Measurements from ENCODE around the gene ARID5B. TPM values are rescaled to one million over a fixed set of nuclear protein-coding genes. Genes with fewer than 3 reads are reported as not detected.

Gene ARID5B
- total and polyA plus RNA-seq, 2 of the 4 experiments (the other 2 are of a cell fraction) = 41.0 to 125 TPM

DNA sequence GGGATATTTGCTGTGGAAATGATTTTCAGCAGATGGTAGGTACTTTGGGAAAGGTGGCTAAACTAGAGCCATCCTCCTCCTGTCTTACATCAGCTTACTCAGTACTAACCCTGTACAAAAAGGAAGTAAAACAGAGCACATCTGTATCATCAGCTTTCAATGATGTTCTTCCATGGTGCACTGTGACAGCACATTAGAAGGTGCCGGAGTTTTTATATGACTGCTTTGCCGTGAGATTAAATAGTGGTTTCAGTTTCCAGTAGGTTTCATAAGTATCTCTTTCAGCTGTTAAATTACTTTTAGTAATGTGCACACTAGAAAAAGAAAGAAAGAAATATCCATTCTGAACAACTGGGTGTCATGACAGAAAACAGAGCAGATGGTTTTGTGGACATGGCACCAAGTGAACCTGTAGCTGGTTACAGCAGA lies 86.5 kb downstream of the ARID5B start:
- H3K9me3 ChIP-seq (ENCODE audit: control insufficient read depth, insufficient read depth, low read length) = no peaks in the 10 kb centered on the region
- 0 out of 2 replicates have a peak overlapping the region, but pooled peaks have one; percentile 39 for H3K18ac ChIP-seq (ENCODE audit: low read depth, low read length)
- peaks cover 29% of the 10 kb centered on the region for H3K9me1 ChIP-seq (ENCODE audit: insufficient read depth, low read length)
- H3K4ac ChIP-seq (ENCODE audit: low read depth, low read length) = 0 out of 2 replicates have a peak overlapping the region, but pooled peaks have one; percentile 24
- H3K56ac ChIP-seq (ENCODE audit: extremely low read depth, insufficient read depth, low read length) = no peak overlapping the region
- H3K79me1 ChIP-seq (ENCODE audit: low read depth in 1 of 2, low read length in 2 of 2) = peaks cover 53 to 84% of the 10 kb centered on the region in 2 experiments
- H3K4me2 ChIP-seq (ENCODE audit: low read depth, low read length) = peak overlapping the region; percentile 74
- H3K4me1 ChIP-seq (ENCODE audit: control insufficient read depth, insufficient read depth, low read length) = peaks cover 10% of the 10 kb centered on the region
- peak overlapping the region; percentile 13 for H2BK5ac ChIP-seq (ENCODE audit: low read depth, low read length, poor library complexity, severe bottlenecking)
- BruUV-seq (replicated peaks) = no TSS peak
- no peak overlapping the region; the same call in 1 of the 2 replicates for H2BK20ac ChIP-seq (ENCODE audit: low read depth, low read length)
- dilution Hi-C loops (cut with HindIII; ENCODE audit: low sequenced_read_pairs, unreplicated experiment) = no loop called here
- H2AK5ac ChIP-seq (ENCODE audit: low read depth, low read length) = no peak overlapping the region
- no peak overlapping the region for H4K91ac ChIP-seq (ENCODE audit: insufficient read depth, low read depth, low read length)
- H3K36me3 ChIP-seq (ENCODE audit: control insufficient read depth, insufficient read depth, low read length) = peaks cover 10% of the 10 kb centered on the region
- H4K20me1 ChIP-seq (ENCODE audit: insufficient read depth, low read length) = peaks cover 34% of the 10 kb centered on the region; the same call in 1 of the 2 replicates
- POLR2A ChIA-PET (ENCODE audit: unreplicated experiment) = no interaction called here
- no peak overlapping the region for H3K14ac ChIP-seq (replicated peaks; ENCODE audit: low read depth, low read length)
- WGBS, 2 experiments (ENCODE audit: extremely low coverage in 2 of 2, insufficient read length in 1 of 2) = no CpG with 5 or more reads among the region's 2 CpGs
- TF ChIP-seq RFX5 (IDR thresholded peaks at IDR 0.05; ENCODE audit: low read depth, low read length) (no peak), CHD1 (IDR thresholded peaks at IDR 0.05; ENCODE audit: low read depth, low read length) (no peak), NFE2L2 (IDR thresholded peaks at IDR 0.05; ENCODE audit: low read depth, low read length) (no peak), MAFK (IDR thresholded peaks at IDR 0.05; ENCODE audit: low read depth, low read length) (no peak), CEBPB (IDR thresholded peaks at IDR 0.05; ENCODE audit: low read depth, low read length) (no peak), RAD21 (IDR thresholded peaks at IDR 0.05; ENCODE audit: low read length) (no peak), RCOR1 (IDR thresholded peaks at IDR 0.05; ENCODE audit: insufficient replicate concordance, low read length) (no peak), MXI1 (IDR thresholded peaks at IDR 0.05; ENCODE audit: borderline replicate concordance, low read depth, low read length) (no peak), BHLHE40 (IDR thresholded peaks at IDR 0.05; ENCODE audit: low read depth, low read length) (no peak), MAZ (IDR thresholded peaks at IDR 0.05; ENCODE audit: borderline replicate concordance, low read depth, low read length) (no peak), POLR2A (IDR thresholded peaks at IDR 0.05; ENCODE audit: low read depth, low read length) (no peak), SMC3 (IDR thresholded peaks at IDR 0.05; ENCODE audit: low read depth, low read length) (no peak), CTCF (conservative IDR thresholded peaks at IDR 0.05; ENCODE audit: low read depth, low read length) (no peak), FOS (IDR thresholded peaks at IDR 0.05; ENCODE audit: low read depth, low read length) (no peak)
- TF ChIP-seq, protein P1, sequence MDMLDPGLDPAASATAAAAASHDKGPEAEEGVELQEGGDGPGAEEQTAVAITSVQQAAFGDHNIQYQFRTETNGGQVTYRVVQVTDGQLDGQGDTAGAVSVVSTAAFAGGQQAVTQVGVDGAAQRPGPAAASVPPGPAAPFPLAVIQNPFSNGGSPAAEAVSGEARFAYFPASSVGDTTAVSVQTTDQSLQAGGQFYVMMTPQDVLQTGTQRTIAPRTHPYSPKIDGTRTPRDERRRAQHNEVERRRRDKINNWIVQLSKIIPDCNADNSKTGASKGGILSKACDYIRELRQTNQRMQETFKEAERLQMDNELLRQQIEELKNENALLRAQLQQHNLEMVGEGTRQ (IDR thresholded peaks at IDR 0.05; ENCODE audit: low read depth, low read length) = no peak
- TF ChIP-seq, protein P2, sequence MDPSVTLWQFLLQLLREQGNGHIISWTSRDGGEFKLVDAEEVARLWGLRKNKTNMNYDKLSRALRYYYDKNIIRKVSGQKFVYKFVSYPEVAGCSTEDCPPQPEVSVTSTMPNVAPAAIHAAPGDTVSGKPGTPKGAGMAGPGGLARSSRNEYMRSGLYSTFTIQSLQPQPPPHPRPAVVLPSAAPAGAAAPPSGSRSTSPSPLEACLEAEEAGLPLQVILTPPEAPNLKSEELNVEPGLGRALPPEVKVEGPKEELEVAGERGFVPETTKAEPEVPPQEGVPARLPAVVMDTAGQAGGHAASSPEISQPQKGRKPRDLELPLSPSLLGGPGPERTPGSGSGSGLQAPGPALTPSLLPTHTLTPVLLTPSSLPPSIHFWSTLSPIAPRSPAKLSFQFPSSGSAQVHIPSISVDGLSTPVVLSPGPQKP (IDR thresholded peaks at IDR 0.05; ENCODE audit: borderline replicate concordance, low read depth, low read length) = no peak
- H2BK120ac ChIP-seq (ENCODE audit: low read depth, low read length) = no peak overlapping the region
- DNase-seq (peak; percentile 29), ATAC-seq (ENCODE audit: low read depth) (peak; percentile 33)
- no peak overlapping the region for H2AFZ ChIP-seq (replicated peaks; ENCODE audit: low read length, poor library complexity)
- H4K8ac ChIP-seq (ENCODE audit: low read depth in 2 of 2, low read length in 2 of 2) = no peak overlapping the region
- no peak overlapping the region for H3K27ac ChIP-seq (ENCODE audit: insufficient read depth, low read length)
- in situ Hi-C loops (cut with MboI; ENCODE audit: low sequenced_read_pairs) = no loop called here
- H4K5ac ChIP-seq (ENCODE audit: low read depth, low read length) = no peak overlapping the region
- H2AK9ac ChIP-seq (replicated peaks; ENCODE audit: low read depth, low read length, poor library complexity) = no peak overlapping the region
- no peaks in the 10 kb centered on the region for H3K27me3 ChIP-seq (ENCODE audit: control insufficient read depth, insufficient read depth, low read length)
- intact Hi-C loops (cut with micrococcal nuclease) = no loop called here
- H3K4me3 ChIP-seq (ENCODE audit: insufficient read depth, low read depth, low read length) = no peak overlapping the region
- H3K23ac ChIP-seq (ENCODE audit: low read depth, low read length) = no peak overlapping the region
- H2BK15ac ChIP-seq (ENCODE audit: low read depth, low read length) = no peak overlapping the region
- H3K9ac ChIP-seq (ENCODE audit: low read depth, low read length) = no peak overlapping the region
- CTCF ChIA-PET = no interaction called here
